PC-9 (cell line): Measurements from ENCODE around the gene SERPINH1. TPM values are rescaled to one million over a fixed set of nuclear protein-coding genes. Genes with fewer than 3 reads are reported as not detected.

Source experiments
- BruUV-seq: library from RNA; stranded (reverse); fragments of 400-500 nt; replicated peaks from 2 replicates; lab custom pipeline; 2021; lab: Mats Ljungman, UMichigan
- CTCF ChIA-PET: fragments of 300-600 bp; sonication (Branson Sonifier 250); formaldehyde crosslinking; loops from one replicate; lab custom pipeline; 2022; ENCODE audit warnings: antibody characterized with exemption; lab: Charles Lee
- POLR2A ChIA-PET: fragments of 300-600 bp; sonication (Branson Sonifier 250); formaldehyde crosslinking; loops from one replicate; lab custom pipeline; 2022; ENCODE audit warnings: antibody characterized with exemption; ENCODE audit not compliant: unreplicated experiment; lab: Charles Lee
- DNase-seq, 2 experiments: peaks; one replicate each; pipeline versions ENCODE4 v3.0.0 to v3.0.0-alpha.2; 2015 to 2022; ENCODE audit warnings: mixed read lengths in 1 of 2
- H2AFZ ChIP-seq: fragments of 200-600 bp; sonication (generic); 2 replicates; pipeline ENCODE4 v1.8.1; 2017; ENCODE audit warnings: antibody characterized with exemption
- H3F3A ChIP-seq: fragments of 200-600 bp; sonication (generic); 2 replicates; pipeline ENCODE4 v1.8.1; 2017; ENCODE audit warnings: antibody characterized with exemption, mild to moderate bottlenecking, low read depth; ENCODE audit not compliant: insufficient read depth
- H3K27ac ChIP-seq: fragments of 200-600 bp; sonication (generic); 2 replicates; pipeline ENCODE4 v1.6.1; 2016; ENCODE audit warnings: mixed run types
- H3K27me3 ChIP-seq: fragments of 200-600 bp; sonication (generic); 2 replicates; pipeline ENCODE4 v1.6.1; 2016; ENCODE audit warnings: low read depth, mixed run types; ENCODE audit not compliant: insufficient read depth
- H3K36me3 ChIP-seq: fragments of 200-600 bp; sonication (generic); 2 replicates; pipeline ENCODE4 v1.6.1; 2016; ENCODE audit warnings: low read depth, mixed run types
- H3K4me1 ChIP-seq: fragments of 200-600 bp; sonication (generic); replicated peaks from 2 replicates; pipeline ENCODE4 v1.6.1; 2016; ENCODE audit warnings: mixed run types; ENCODE audit not compliant: insufficient read depth
- H3K4me2 ChIP-seq: fragments of 200-600 bp; sonication (generic); 2 replicates; pipeline ENCODE4 v1.6.1; 2017; ENCODE audit warnings: mixed run types
- H3K4me3 ChIP-seq: fragments of 200-600 bp; sonication (generic); 2 replicates; pipeline ENCODE4 v1.6.1; 2016; ENCODE audit warnings: mixed run types
- H3K79me2 ChIP-seq: fragments of 200-600 bp; sonication (generic); 2 replicates; pipeline ENCODE4 v1.6.1; 2017; ENCODE audit warnings: low read depth, mixed run types
- H3K9me2 ChIP-seq: fragments of 200-600 bp; sonication (generic); 2 replicates; pipeline ENCODE4 v1.8.1; 2017; ENCODE audit warnings: mild to moderate bottlenecking; ENCODE audit not compliant: insufficient read depth
- H3K9me3 ChIP-seq: fragments of 200-600 bp; sonication (generic); 2 replicates; pipeline ENCODE4 v1.8.1; 2016; ENCODE audit warnings: low read depth; ENCODE audit not compliant: insufficient read depth
- H4K20me1 ChIP-seq: fragments of 200-600 bp; sonication (generic); 2 replicates; pipeline ENCODE4 v1.8.1; 2017; ENCODE audit not compliant: insufficient read depth
- CTCF ChIP-seq: fragments of 200-600 bp; sonication (generic); conservative IDR thresholded peaks from 2 replicates; pipeline ENCODE4 v1.6.1; 2017; ENCODE audit warnings: mixed run types, antibody characterized with exemption, mild to moderate bottlenecking, moderate library complexity
- EZH2 ChIP-seq: fragments of 200-600 bp; sonication (generic); IDR thresholded peaks from 2 replicates; pipeline ENCODE4 v1.8.0; 2017; ENCODE audit warnings: antibody characterized with exemption, low read depth
- intact Hi-C: fragments of 100-400 bp; cut with micrococcal nuclease; formaldehyde crosslinking; loops from one replicate; pipeline ENCODE4 v1.10.0; 2022; ENCODE audit not compliant: unreplicated experiment
- total RNA-seq: library from RNA; stranded (reverse); gene quantifications from 2 replicates; pipeline ENCODE4 v1.2.3, GENCODE V29; 2021

SERPINH1 gene
- total RNA-seq, 1 experiment from 2014 or later = 152 TPM

- no peak overlapping the region for H3K4me3 ChIP-seq
- H2AFZ ChIP-seq = no peak overlapping the region
- H3K4me1 ChIP-seq = no peaks in the 10 kb centered on the region
- H3K9me3 ChIP-seq = no peaks in the 10 kb centered on the region
- no peak overlapping the region for H3K27ac ChIP-seq
- no peaks in the 10 kb centered on the region for H3F3A ChIP-seq
- CTCF ChIA-PET = no interaction called here
- no TSS peak for BruUV-seq
- 0 out of 2 replicates have a peak, but pooled peaks cover 7% of the 10 kb centered on the region for H3K27me3 ChIP-seq
- POLR2A ChIA-PET = interaction anchor here (0.6 kb wide), 2 partner anchors 11 to 329 kb away, joined by 4 to 5 read pairs; no protein-coding TSS in a partner anchor
- no peak overlapping the region for H3K4me2 ChIP-seq
- H3K36me3 ChIP-seq = no peaks in the 10 kb centered on the region
- no peak for DNase-seq
- intact Hi-C loops = no loop called here
- no peak for TF ChIP-seq CTCF
- no peaks in the 10 kb centered on the region for H4K20me1 ChIP-seq
- no peaks in the 10 kb centered on the region for H3K9me2 ChIP-seq
- no peaks in the 10 kb centered on the region for H3K79me2 ChIP-seq
Measured at GRCh38 chr11:75592715-75593114, 30.7 kb downstream of the SERPINH1 start.

GRCh38 chr11:75593286-75593915 lies 31.3 kb downstream of the SERPINH1 start:
- POLR2A ChIA-PET = interaction anchor here (0.6 kb wide), 2 partner anchors 12 to 629 kb away, joined by 4 to 9 read pairs; no protein-coding TSS in a partner anchor
- Histone ChIP-seq H3F3A (no peaks in the 10 kb centered on the region), H3K9me2 (no peaks in the 10 kb centered on the region), H4K20me1 (no peaks in the 10 kb centered on the region), H3K27ac (no peak overlapping the region), H3K4me3 (no peak overlapping the region), H3K9me3 (no peaks in the 10 kb centered on the region), H3K27me3 (0 out of 2 replicates have a peak, but pooled peaks cover 7% of the 10 kb centered on the region), H2AFZ (no peak overlapping the region), H3K4me2 (no peak overlapping the region), H3K4me1 (no peaks in the 10 kb centered on the region), H3K79me2 (no peaks in the 10 kb centered on the region), H3K36me3 (no peaks in the 10 kb centered on the region)
- intact Hi-C loops = no loop called here
- DNase-seq = no peak
- TF ChIP-seq EZH2 (no peak), CTCF (no peak)
- CTCF ChIA-PET = no interaction called here
- BruUV-seq = no TSS peak

- Histone ChIP-seq H3K36me3 (no peaks in the 10 kb centered on the region), H3F3A (no peaks in the 10 kb centered on the region), H3K4me3 (no peak overlapping the region), H3K79me2 (no peaks in the 10 kb centered on the region), H3K9me2 (no peaks in the 10 kb centered on the region), H2AFZ (no peak overlapping the region), H3K27ac (no peak overlapping the region), H3K4me1 (no peaks in the 10 kb centered on the region), H4K20me1 (no peaks in the 10 kb centered on the region), H3K9me3 (no peaks in the 10 kb centered on the region), H3K4me2 (no peak overlapping the region), H3K27me3 (0 out of 2 replicates have a peak, but pooled peaks cover 7% of the 10 kb centered on the region)
- DNase-seq = no peak
- ChIA-PET CTCF (no interaction called here), POLR2A (interaction anchor here (0.6 kb wide), 1 partner anchor 629 kb away, joined by 9 read pairs; no protein-coding TSS in a partner anchor)
- TF ChIP-seq EZH2 (no peak), CTCF (no peak)
- no TSS peak for BruUV-seq
- intact Hi-C loops = no loop called here
Measured at GRCh38 chr11:75594211-75594610, 32.2 kb downstream of the SERPINH1 start.
